Measurements from ENCODE around the gene PEPD.

The PEPD gene

GRCh38 chr19:33381101-33381500 lies 140.5 kb downstream of the PEPD start:
- DNase-seq (ENCODE audit: low read depth), result no peak

- no peak for DNase-seq (ENCODE audit: low read depth)
These were observed 142.3 kb downstream of the PEPD start for GRCh38 chr19:33379151-33379829.

- no peak for DNase-seq (ENCODE audit: low read depth)
These were observed 143.8 kb downstream of the PEPD start for GRCh38 chr19:33377586-33378475.

GRCh38 chr19:33376941-33377557 lies 144.5 kb downstream of the PEPD start:
- DNase-seq (ENCODE audit: low read depth), result no peak

GRCh38 chr19:33376423-33376822 lies 145.2 kb downstream of the PEPD start:
- no peak for DNase-seq (ENCODE audit: low read depth)

GRCh38 chr19:33375837-33376159 lies 145.8 kb downstream of the PEPD start:
- no peak for DNase-seq (ENCODE audit: low read depth)

- no peak for DNase-seq (ENCODE audit: low read depth)
These were observed 146.3 kb downstream of the PEPD start for GRCh38 chr19:33375156-33375836.

- no peak for DNase-seq (ENCODE audit: low read depth)
These were observed 147.3 kb downstream of the PEPD start for GRCh38 chr19:33374236-33374714.

- peak; percentile 89 for DNase-seq (ENCODE audit: low read depth)
These were observed 147.9 kb downstream of the PEPD start, which contains the start of gene CEBPG for GRCh38 chr19:33373453-33374235. Gene CEBPG, plus strand, starts transcription at chr19:33373709. Its CDS starts 5,531 bp downstream, at chr19:33379240.

- DNase-seq (ENCODE audit: low read depth), result no peak
These were observed 150.8 kb downstream of the PEPD start for GRCh38 chr19:33370783-33371182.

- no peak for DNase-seq (ENCODE audit: low read depth)
These were observed 153.3 kb downstream of the PEPD start for GRCh38 chr19:33368074-33368864.

GRCh38 chr19:33366897-33367296 lies 154.7 kb downstream of the PEPD start:
- no peak for DNase-seq (ENCODE audit: low read depth)

GRCh38 chr19:33366127-33366526 lies 155.5 kb downstream of the PEPD start:
- no peak for DNase-seq (ENCODE audit: low read depth)

GRCh38 chr19:33365691-33366090 lies 155.9 kb downstream of the PEPD start:
- DNase-seq (ENCODE audit: low read depth), result no peak

- DNase-seq (ENCODE audit: low read depth), result no peak
These were observed 158.1 kb downstream of the PEPD start for GRCh38 chr19:33363476-33363875.

- no peak for DNase-seq (ENCODE audit: low read depth)
These were observed 158.9 kb downstream of the PEPD start for GRCh38 chr19:33362508-33363228.

GRCh38 chr19:33359581-33359980 lies 162.0 kb downstream of the PEPD start:
- DNase-seq (ENCODE audit: low read depth), result no peak

- DNase-seq (ENCODE audit: low read depth), result no peak
These were observed 163.2 kb downstream of the PEPD start for GRCh38 chr19:33358408-33358807.

- no peak for DNase-seq (ENCODE audit: low read depth)
These were observed 164.0 kb downstream of the PEPD start for GRCh38 chr19:33357556-33357955.

GRCh38 chr19:33355535-33355934 lies 166.1 kb downstream of the PEPD start:
- no peak for DNase-seq (ENCODE audit: low read depth)
